HG03354 (cell line): ENCODE data around the gene PITRM1.
"Not testable (repeated sequence)": the region's sequence is repeated elsewhere in the genome, so short reads cannot be mapped to it uniquely, and the experiment has no call there.

Source experiments
- ATAC-seq: cut with Tn5 transposase; IDR thresholded peaks from one replicate; pipeline ENCODE4 v1.9.1; 2021; ENCODE audit warnings: mild to moderate bottlenecking; ENCODE audit not compliant: unreplicated experiment, poor library complexity, severe bottlenecking

The PITRM1 gene

GRCh38 chr10:3172446-3173170 is at the start of gene PITRM1:
TSS of gene PITRM1 (minus strand) at chr10:3172782. CDS start at chr10:3172772, 10 bp downstream.
- peak; percentile 96 for ATAC-seq

GRCh38 chr10:3222068-3222467 is 49.5 kb upstream of the PITRM1 start:
- no peak for ATAC-seq

GRCh38 chr10:3221601-3222000 is 49.0 kb upstream of the PITRM1 start:
- ATAC-seq = not testable (repeated sequence)

- no peak for ATAC-seq
Observed at GRCh38 chr10:3220853-3221252, 48.3 kb upstream of the PITRM1 start.

- not testable (repeated sequence) for ATAC-seq
Observed at GRCh38 chr10:3219021-3219628, 46.5 kb upstream of the PITRM1 start.

GRCh38 chr10:3217853-3218252 is 45.3 kb upstream of the PITRM1 start:
- ATAC-seq = no peak

GRCh38 chr10:3217301-3217700 is 44.7 kb upstream of the PITRM1 start:
- no peak for ATAC-seq

GRCh38 chr10:3215153-3215775 is 42.7 kb upstream of the PITRM1 start:
- ATAC-seq = no peak

- no peak for ATAC-seq
Observed at GRCh38 chr10:3213758-3214515, 41.4 kb upstream of the PITRM1 start.

- no peak for ATAC-seq
Observed at GRCh38 chr10:3213208-3213607, 40.6 kb upstream of the PITRM1 start.

GRCh38 chr10:3210251-3210877 is 37.8 kb upstream of the PITRM1 start:
- ATAC-seq = no peak

GRCh38 chr10:3208481-3209406 is 36.2 kb upstream of the PITRM1 start:
- ATAC-seq = no peak

- no peak for ATAC-seq
Observed at GRCh38 chr10:3207351-3207750, 34.8 kb upstream of the PITRM1 start.

GRCh38 chr10:3206511-3207157 is 34.1 kb upstream of the PITRM1 start:
- no peak for ATAC-seq

GRCh38 chr10:3203972-3204371 is 31.4 kb upstream of the PITRM1 start:
- ATAC-seq = no peak

GRCh38 chr10:3203016-3203811 is 30.6 kb upstream of the PITRM1 start:
- ATAC-seq = no peak

GRCh38 chr10:3201796-3202195 is 29.2 kb upstream of the PITRM1 start:
- ATAC-seq = no peak

GRCh38 chr10:3199488-3199887 is 26.9 kb upstream of the PITRM1 start:
- no peak for ATAC-seq
